HG03139 (cell line): ENCODE results near the gene UNCX.
"Not testable (repeated sequence)": the region's sequence is repeated elsewhere in the genome, so short reads cannot be mapped to it uniquely, and the experiment has no call there.

Source experiments
- ATAC-seq: cut with Tn5 transposase; IDR thresholded peaks from one replicate; pipeline ENCODE4 v1.9.1; 2021; ENCODE audit not compliant: unreplicated experiment

UNCX gene

DNA sequence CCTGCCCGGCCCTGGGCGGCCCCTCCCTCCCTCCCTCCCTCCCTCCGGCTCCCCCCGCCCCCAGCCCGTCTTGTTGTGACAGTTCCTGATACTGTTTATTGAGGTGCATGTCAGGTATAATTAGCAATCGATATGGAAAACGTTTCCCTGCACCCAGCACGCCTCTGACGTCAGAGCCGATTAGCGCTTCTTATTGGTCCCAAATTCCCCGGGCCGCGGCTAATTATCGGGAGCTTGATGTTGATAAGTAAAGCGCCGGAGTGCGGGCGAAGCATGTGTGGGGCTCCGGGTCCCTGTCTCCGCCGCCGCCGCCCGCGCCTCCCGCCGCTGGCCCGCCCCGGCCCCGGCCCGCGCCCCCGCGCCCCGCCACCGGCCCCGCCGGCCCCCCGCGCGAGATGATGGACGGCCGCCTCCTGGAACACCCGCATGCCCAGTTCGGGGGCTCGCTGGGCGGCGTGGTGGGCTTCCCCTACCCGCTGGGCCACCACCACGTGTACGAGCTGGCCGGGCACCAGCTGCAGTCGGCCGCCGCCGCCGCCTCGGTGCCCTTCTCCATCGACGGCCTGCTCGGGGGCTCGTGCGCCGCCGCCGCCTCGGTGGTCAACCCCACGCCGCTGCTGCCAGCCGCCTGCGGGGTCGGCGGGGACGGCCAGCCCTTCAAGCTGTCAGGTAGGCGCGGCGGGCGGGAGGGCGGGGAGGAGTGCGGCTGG, at the start of gene UNCX:
Gene UNCX (plus strand): TSS at position 250 of the 710 bp plus-strand sequence. CDS start 146 bp downstream, at position 396.
- ATAC-seq: no peak

DNA sequence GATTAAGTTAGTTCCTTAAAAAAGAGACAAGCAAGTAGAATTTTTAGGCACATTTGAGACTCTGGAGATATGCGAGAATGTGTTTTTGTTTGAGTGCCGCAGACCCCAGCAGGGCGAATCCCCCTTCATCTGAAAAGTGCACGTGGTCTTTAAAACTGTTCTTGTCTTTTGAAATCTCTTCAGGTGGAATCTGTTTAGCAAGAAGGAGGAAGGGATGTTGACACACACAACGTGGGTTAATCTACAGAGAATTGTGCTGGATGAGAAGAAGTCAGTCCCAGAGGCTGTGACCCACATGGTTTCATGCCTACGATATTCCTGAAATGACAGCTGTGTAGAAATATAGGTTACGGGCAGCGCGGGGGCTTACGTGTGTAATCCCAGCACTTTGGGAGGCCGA, 45.5 kb upstream of the UNCX start:
- ATAC-seq: no peak

DNA sequence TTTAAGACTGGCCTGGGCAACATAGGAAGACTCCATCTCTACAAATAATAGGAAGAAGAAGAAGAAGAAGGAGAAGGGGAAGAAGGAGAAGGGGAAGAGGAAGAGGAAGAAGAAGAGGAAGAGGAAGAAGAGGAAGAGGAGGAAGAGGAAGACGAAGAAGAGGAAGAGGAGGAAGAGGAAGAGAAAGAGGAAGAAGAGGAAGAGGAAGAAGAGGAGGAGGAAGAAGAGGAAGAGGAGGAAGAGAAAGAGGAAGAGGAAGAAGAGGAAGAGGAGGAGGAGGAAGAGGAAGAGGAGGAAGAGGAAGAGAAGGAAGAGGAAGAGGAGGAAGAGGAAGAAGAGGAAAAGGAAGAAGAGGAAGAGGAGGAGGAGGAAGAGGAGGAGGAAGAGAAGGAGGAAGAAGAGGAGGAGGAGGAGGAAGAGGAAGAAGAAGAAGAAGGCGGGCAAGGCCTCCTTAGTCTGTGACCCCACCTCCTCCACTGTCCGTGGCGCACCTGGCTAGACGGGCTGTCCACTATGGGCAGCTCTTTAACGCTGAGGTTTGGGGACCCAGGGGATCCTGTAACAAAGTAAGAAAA, 43.9 kb upstream of the UNCX start:
- ATAC-seq: no peak

DNA sequence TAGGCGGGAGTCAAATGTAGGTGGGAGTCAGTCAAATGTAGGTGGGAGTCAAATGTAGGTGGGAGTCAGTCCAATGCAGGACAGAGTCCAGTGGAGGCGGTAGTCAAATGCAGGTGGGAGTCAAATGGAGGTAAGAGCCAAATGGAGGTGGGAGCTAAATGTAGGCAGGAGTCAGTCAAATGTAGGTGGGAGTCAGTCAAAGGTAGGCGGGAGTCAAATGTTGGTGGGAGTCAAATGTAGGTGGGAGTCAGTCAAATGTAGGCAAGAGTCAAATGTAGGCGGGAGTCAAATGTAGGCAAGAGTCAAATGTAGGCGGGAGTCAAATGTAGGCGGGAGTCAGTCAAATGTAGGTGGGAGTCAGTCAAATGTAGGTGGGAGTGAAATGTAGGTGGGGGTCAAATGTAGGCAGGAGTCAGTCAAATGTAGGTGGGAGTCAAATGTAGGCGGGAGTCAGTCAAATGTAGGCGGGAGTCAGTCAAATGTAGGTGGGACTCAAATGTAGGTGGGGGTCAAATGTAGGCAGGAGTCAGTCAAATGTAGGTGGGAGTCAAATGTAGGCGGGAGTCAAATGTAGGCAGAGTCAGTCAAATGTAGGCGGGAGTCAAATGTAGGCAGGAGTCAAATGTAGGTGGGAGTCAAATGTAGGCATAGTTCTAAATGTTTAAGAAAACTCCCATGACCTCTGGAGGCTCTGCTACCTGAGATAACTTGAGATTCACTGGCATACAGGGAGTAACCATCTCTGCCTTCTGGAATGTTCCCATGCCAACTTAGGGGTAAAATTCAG, 42.5 kb upstream of the UNCX start:
- no peak for ATAC-seq

- ATAC-seq: no peak
These were observed 40.4 kb upstream of the UNCX start for GRCh38 chr7:1192171-1192676.

DNA sequence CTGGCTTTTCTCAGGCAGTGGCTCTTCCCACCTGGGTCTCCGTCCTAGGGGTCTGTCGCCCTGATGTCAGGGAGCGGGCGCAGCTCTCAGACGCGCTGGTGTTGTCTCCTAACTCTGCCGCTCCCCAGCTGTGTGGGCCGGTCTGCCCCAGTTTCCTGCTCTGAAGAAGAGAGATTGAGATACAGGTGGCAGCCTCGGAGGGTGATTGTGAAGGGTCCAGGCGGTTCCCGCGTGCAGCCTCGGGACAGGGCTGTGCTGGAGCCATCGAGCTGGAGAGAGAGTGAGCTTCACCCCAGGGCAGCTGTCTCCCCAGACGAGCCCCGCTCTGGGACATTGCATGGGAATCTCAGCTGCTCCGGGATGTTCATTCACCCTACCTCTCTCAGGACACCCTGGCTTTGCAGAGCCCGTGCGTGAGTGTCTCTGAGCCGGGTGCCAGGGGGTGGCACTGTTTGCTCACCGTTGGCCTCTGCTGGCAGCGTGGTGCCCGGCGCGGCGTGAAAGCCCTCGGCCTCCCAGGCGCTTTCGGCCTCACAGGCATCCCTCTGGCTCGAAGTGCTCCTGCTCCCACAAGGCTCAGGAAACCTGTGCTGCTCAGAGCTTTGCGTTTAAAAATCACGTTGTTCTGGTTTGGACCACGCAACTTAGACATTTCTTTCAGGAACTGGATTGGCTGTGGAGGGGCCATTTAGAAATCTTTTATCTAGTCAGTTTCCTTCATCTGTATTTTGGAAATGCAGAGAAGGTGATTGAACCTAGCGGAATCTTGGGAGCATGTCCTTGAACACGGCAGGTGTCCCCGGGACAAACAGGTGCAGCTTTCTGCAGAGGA, 38.9 kb upstream of the UNCX start:
- ATAC-seq: no peak

- ATAC-seq: not testable (repeated sequence)
These were observed 36.2 kb upstream of the UNCX start for GRCh38 chr7:1196441-1196840.

DNA sequence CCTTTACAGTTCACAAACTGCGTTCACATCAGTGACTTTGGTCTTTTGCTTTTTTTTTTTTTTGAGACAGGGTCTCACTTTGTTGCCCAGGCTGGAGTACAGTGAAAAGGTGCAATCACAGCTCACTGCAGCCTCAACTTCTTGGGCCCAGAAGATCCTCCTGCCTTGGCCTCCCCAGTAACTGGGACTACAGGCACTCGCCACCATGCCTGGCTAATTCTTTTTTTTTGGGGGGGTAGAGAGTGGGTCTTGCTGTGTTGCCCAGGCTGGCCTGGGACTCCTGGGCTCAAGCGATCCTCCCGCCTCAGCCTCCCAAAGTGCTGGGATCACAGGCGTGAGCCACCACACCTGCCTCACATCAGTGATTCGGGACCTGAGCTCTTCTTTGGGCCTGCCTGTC, 35.7 kb upstream of the UNCX start:
- no peak for ATAC-seq

GRCh38 chr7:1197997-1198625, 34.6 kb upstream of the UNCX start:
- ATAC-seq: no peak

GRCh38 chr7:1200045-1200444, 32.6 kb upstream of the UNCX start:
- ATAC-seq: no peak

- ATAC-seq: no peak
These were observed 30.8 kb upstream of the UNCX start for GRCh38 chr7:1201916-1202315.

- not testable (repeated sequence) for ATAC-seq
These were observed 29.8 kb upstream of the UNCX start for GRCh38 chr7:1202914-1203313.

- no peak for ATAC-seq
These were observed 28.1 kb upstream of the UNCX start for GRCh38 chr7:1204460-1205140.

DNA sequence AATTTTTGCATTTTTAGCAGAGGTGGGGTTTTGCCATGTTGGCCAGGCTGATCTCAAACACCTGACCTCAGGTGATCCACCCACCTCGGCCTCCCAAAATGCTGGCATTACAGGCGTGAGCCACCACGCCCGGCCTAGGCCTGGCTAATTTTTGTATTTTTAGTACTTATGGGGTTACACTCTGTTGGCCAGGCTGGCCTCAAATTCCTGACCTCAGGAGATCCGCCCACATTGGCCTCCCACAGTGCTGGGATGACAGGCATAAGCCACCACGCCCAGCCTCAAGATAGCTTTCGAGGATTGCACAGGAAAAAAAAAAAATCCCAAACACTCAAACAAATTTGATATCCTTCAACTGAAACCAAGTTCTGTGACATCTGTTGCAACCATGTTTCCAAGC, 26.9 kb upstream of the UNCX start:
- not testable (repeated sequence) for ATAC-seq

DNA sequence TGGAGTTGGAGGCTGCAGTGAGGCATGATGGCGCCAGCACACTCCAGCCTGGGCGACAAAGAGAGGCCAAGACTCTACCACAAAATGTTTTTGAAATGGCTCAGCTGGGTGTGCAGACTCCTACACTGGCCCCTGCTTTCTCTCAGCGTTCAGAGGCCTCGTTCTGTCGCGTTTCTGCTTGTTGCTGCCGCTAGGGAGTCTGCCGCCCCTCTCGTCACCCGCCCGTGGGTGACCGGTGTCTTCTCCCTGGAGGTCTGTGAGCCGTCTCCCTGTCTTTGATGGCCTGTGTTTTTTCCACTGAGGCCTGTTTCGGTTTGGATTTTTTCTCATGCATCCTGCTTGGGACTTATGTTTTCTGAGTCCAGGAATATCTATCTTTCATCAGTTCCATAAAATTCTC, 23.6 kb upstream of the UNCX start:
- ATAC-seq: no peak

GRCh38 chr7:1210321-1210978, 22.2 kb upstream of the UNCX start:
- ATAC-seq: no peak

GRCh38 chr7:1210979-1211608, 21.6 kb upstream of the UNCX start:
- ATAC-seq: no peak

DNA sequence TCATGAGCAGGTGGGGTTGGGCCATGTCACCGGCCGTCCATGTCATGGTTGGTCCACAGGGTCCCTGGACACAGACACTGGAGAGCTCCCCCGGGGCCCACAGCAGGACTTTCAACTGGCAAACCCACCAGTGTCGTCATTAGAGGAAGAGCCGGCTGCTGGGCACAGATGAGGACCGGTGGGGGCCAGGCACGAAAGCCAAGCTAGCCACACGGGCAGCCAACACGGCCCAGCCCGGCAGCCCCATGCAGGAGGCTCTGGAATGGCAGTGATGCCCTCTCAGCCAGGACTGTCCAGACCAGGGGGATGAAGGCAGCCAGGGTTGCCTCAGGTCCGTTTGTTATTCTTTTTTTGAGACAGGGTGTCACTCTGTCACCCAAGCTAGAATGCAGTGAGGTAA, 21.1 kb upstream of the UNCX start:
- no peak for ATAC-seq

DNA sequence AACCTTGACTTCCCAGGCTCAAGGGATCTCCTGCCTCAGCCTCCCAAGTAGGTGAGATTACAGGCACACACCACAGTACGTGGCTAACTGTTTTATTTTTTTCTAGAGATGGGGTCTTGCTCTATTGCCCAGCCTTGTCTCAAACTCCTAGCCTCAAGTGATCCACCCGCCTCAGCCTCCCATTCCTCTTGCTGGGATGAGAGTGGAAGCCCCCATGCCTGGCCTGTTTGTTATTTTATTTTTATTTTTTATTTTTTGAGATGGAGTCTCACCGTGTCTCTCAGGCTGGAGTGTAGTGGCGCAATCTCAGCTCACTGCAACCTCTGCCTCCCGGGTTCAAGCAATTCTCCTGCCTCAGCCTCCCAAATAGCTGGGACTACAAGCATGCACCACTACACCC, 20.6 kb upstream of the UNCX start:
- not testable (repeated sequence) for ATAC-seq
